WTC11 (cell line): ENCODE results near the gene THSD8. TPM values are rescaled to one million over a fixed set of nuclear protein-coding genes. Genes with fewer than 3 reads are reported as not detected.
A peak's percentile ranks its signal among the peaks of the same experiment; 100 is the strongest.

Experiments
- ATAC-seq: fragments of 200-7000 bp; cut with Tn5 transposase; 2 replicates; pipeline ENCODE4 v1.10.0; 2021; ENCODE audit warnings: mild to moderate bottlenecking, moderate library complexity
- CTCF ChIA-PET: fragments of 300-600 bp; sonication (Branson Sonifier 250); formaldehyde crosslinking; loops from one replicate; lab custom pipeline; 2021; ENCODE audit warnings: antibody characterized with exemption; lab: Charles Lee
- POLR2A ChIA-PET: fragments of 350-600 bp; sonication (Branson Sonifier 250); formaldehyde crosslinking; loops from one replicate; lab custom pipeline; 2021; ENCODE audit warnings: antibody characterized with exemption; lab: Charles Lee
- DNase-seq: peaks from one replicate; pipeline ENCODE4 v3.0.0; 2021; ENCODE audit warnings: low spot score
- H3K27ac Mint-ChIP-seq: 2 replicates; pipeline ENCODE4 v1.8.0; 2021; ENCODE audit warnings: mixed read lengths
- H3K27me3 Mint-ChIP-seq: 2 replicates; pipeline ENCODE4 v1.8.0; 2021; ENCODE audit warnings: low read depth, mild to moderate bottlenecking, moderate library complexity, mixed read lengths
- H3K36me3 Mint-ChIP-seq: 2 replicates; pipeline ENCODE4 v1.8.0; 2021; ENCODE audit warnings: mixed read lengths
- H3K4me1 Mint-ChIP-seq: 2 replicates; pipeline ENCODE4 v1.8.0; 2022; ENCODE audit warnings: mixed read lengths
- H3K4me3 Mint-ChIP-seq: 2 replicates; pipeline ENCODE4 v1.8.0; 2021; ENCODE audit warnings: mild to moderate bottlenecking, moderate library complexity, mixed read lengths
- H3K9me3 Mint-ChIP-seq: 2 replicates; pipeline ENCODE4 v1.8.0; 2021; ENCODE audit warnings: mixed read lengths
- ATF1 ChIP-seq: sonication (generic); formaldehyde crosslinking; IDR thresholded peaks from 2 replicates; pipeline ENCODE4 v1.8.1; 2023; ENCODE audit warnings: mild to moderate bottlenecking, moderate library complexity, missing genetic modification reagents
- ELF4 ChIP-seq: sonication (generic); formaldehyde crosslinking; IDR thresholded peaks from 2 replicates; pipeline ENCODE4 v1.8.1; 2022; ENCODE audit warnings: low read depth, mild to moderate bottlenecking, moderate library complexity, missing genetic modification reagents
- EMX1 ChIP-seq: fragments of 250-450 bp; sonication (Bioruptor Pico); IDR thresholded peaks from 2 replicates; pipeline ENCODE4 v1.8.0; 2021; ENCODE audit warnings: mild to moderate bottlenecking
- ERG ChIP-seq: fragments of 250-450 bp; sonication (Bioruptor Pico); IDR thresholded peaks from 2 replicates; pipeline ENCODE4 v1.8.0; 2021; ENCODE audit warnings: mild to moderate bottlenecking
- ETV6 ChIP-seq: sonication (generic); formaldehyde crosslinking; IDR thresholded peaks from 2 replicates; pipeline ENCODE4 v1.8.1; 2022; ENCODE audit warnings: mild to moderate bottlenecking, missing genetic modification reagents
- FOXP4 ChIP-seq: sonication (generic); formaldehyde crosslinking; IDR thresholded peaks from 2 replicates; pipeline ENCODE4 v1.8.0; 2022; ENCODE audit warnings: mild to moderate bottlenecking, missing genetic modification reagents
- GRHL2 ChIP-seq: fragments of 250-450 bp; sonication (Bioruptor Pico); IDR thresholded peaks from 2 replicates; pipeline ENCODE4 v1.8.0; 2022; ENCODE audit warnings: mild to moderate bottlenecking, moderate library complexity; ENCODE audit not compliant: insufficient replicate concordance, severe bottlenecking
- JAZF1 ChIP-seq: fragments of 250-450 bp; sonication (Bioruptor Pico); IDR thresholded peaks from 2 replicates; pipeline ENCODE4 v1.9.0; 2021; ENCODE audit warnings: moderate library complexity, mild to moderate bottlenecking, inconsistent platforms
- JUN ChIP-seq: sonication (generic); formaldehyde crosslinking; IDR thresholded peaks from 2 replicates; pipeline ENCODE4 v1.8.0; 2023; ENCODE audit warnings: mild to moderate bottlenecking, missing genetic modification reagents
- MLX ChIP-seq: sonication (generic); formaldehyde crosslinking; IDR thresholded peaks from 2 replicates; pipeline ENCODE4 v1.8.1; 2023; ENCODE audit warnings: mild to moderate bottlenecking, missing genetic modification reagents, moderate library complexity
- MXD4 ChIP-seq: fragments of 250-450 bp; sonication (Bioruptor Pico); IDR thresholded peaks from 2 replicates; pipeline ENCODE4 v1.8.0; 2021; ENCODE audit warnings: mild to moderate bottlenecking, moderate library complexity, borderline replicate concordance
- MYBL2 ChIP-seq: sonication (generic); formaldehyde crosslinking; IDR thresholded peaks from 2 replicates; pipeline ENCODE4 v1.8.1; 2023; ENCODE audit warnings: mild to moderate bottlenecking, moderate library complexity, missing genetic modification reagents
- NR1H2 ChIP-seq: sonication (generic); formaldehyde crosslinking; IDR thresholded peaks from 2 replicates; pipeline ENCODE4 v1.9.0; 2021; ENCODE audit warnings: mild to moderate bottlenecking, moderate library complexity, missing genetic modification reagents
- NR3C1 ChIP-seq: sonication (generic); formaldehyde crosslinking; conservative IDR thresholded peaks from 2 replicates; pipeline ENCODE4 v1.8.1; 2023; ENCODE audit warnings: low read depth, mild to moderate bottlenecking, missing genetic modification reagents
- RORB ChIP-seq: fragments of 250-450 bp; sonication (Bioruptor Pico); IDR thresholded peaks from 2 replicates; pipeline ENCODE4 v1.9.0; 2021; ENCODE audit warnings: mild to moderate bottlenecking
- SMAD4 ChIP-seq: sonication (generic); formaldehyde crosslinking; IDR thresholded peaks from 2 replicates; pipeline ENCODE4 v1.8.0; 2022; ENCODE audit warnings: mild to moderate bottlenecking, missing genetic modification reagents
- ZMAT4 ChIP-seq: fragments of 250-450 bp; sonication (Bioruptor Pico); IDR thresholded peaks from 2 replicates; pipeline ENCODE4 v1.9.0; 2021; ENCODE audit warnings: mild to moderate bottlenecking
- ZNF121 ChIP-seq: sonication (generic); formaldehyde crosslinking; IDR thresholded peaks from 2 replicates; pipeline ENCODE4 v1.8.0; 2023; ENCODE audit warnings: missing genetic modification reagents
- ZNF219 ChIP-seq: sonication (generic); formaldehyde crosslinking; IDR thresholded peaks from 2 replicates; pipeline ENCODE4 v1.8.0; 2023; ENCODE audit warnings: missing genetic modification reagents, mild to moderate bottlenecking, borderline replicate concordance
- ZNF281 ChIP-seq: sonication (generic); formaldehyde crosslinking; IDR thresholded peaks from 2 replicates; pipeline ENCODE4 v1.8.0; 2023; ENCODE audit warnings: mild to moderate bottlenecking, missing genetic modification reagents
- total RNA-seq: library from RNA; stranded (reverse); gene quantifications from 3 replicates; pipeline ENCODE4 v1.2.3, GENCODE V29; 2021

THSD8 gene
- total RNA-seq, 1 experiment from 2014 or later = 30.1 TPM

GRCh38 chr19:12754465-12755196 lies 47.2 kb upstream of the THSD8 start:
- H3K4me3 Mint-ChIP-seq = no peak overlapping the region
- peaks cover 15% of the 10 kb centered on the region for H3K4me1 Mint-ChIP-seq
- POLR2A ChIA-PET = no interaction called here
- no peak overlapping the region for H3K27ac Mint-ChIP-seq
- no peaks in the 10 kb centered on the region for H3K9me3 Mint-ChIP-seq
- DNase-seq = no peak
- H3K27me3 Mint-ChIP-seq = peaks cover 44% of the 10 kb centered on the region
- no peak for ATAC-seq
- H3K36me3 Mint-ChIP-seq = no peaks in the 10 kb centered on the region
- TF ChIP-seq SMAD4 (no peak), ATF1 (CRISPR knock-in tag) (no peak), GRHL2 (no peak)
- CTCF ChIA-PET = interaction anchor here (1.1 to 2.4 kb wide), 6 partner anchors 11 to 93 kb away, joined by 3 to 7 read pairs (median 5); no protein-coding TSS in a partner anchor

GRCh38 chr19:12756150-12756883 lies 45.6 kb upstream of the THSD8 start:
- H3K4me3 Mint-ChIP-seq = no peak overlapping the region
- H3K9me3 Mint-ChIP-seq = no peaks in the 10 kb centered on the region
- peaks cover 28% of the 10 kb centered on the region for H3K27me3 Mint-ChIP-seq
- DNase-seq (no peak), ATAC-seq (no peak)
- TF ChIP-seq RORB (CRISPR knock-in tag) (no peak), ETV6 (CRISPR knock-in tag) (no peak), ZNF121 (CRISPR knock-in tag) (peak; percentile 46; the same call in 1 of the 2 replicates)
- no peak overlapping the region for H3K27ac Mint-ChIP-seq
- H3K4me1 Mint-ChIP-seq = peaks cover 7% of the 10 kb centered on the region
- POLR2A ChIA-PET = no interaction called here
- CTCF ChIA-PET = interaction anchor here (1.2 to 2.4 kb wide), 5 partner anchors 10 to 92 kb away, joined by 4 to 24 read pairs (median 6); no protein-coding TSS in a partner anchor
- no peaks in the 10 kb centered on the region for H3K36me3 Mint-ChIP-seq

GRCh38 chr19:12757544-12758274 lies 44.2 kb upstream of the THSD8 start:
- ATAC-seq (peak; percentile 88), DNase-seq (peak; percentile 91)
- Mint-ChIP-seq H3K36me3 (peaks cover 5% of the 10 kb centered on the region; the same call in 1 of the 2 replicates), H3K9me3 (no peaks in the 10 kb centered on the region), H3K4me1 (peaks cover 2% of the 10 kb centered on the region; the same call in 1 of the 2 replicates), H3K27me3 (peaks cover 26% of the 10 kb centered on the region), H3K27ac (peak overlapping the region; percentile 63; the same call in 1 of the 2 replicates), H3K4me3 (peak overlapping the region; percentile 59)
- POLR2A ChIA-PET = interaction anchor here (0.5 to 1.4 kb wide), 11 partner anchors 9 to 180 kb away, joined by 3 to 12 read pairs (median 4); partner anchors contain the start of genes CALR, FBXW9 and GCDH
- CTCF ChIA-PET = interaction anchor here (0.5 to 11.1 kb wide), 49 partner anchors 9 to 1257 kb away, joined by 3 to 341 read pairs (median 6); partner anchors contain the start of genes ECSIT, FBXW9, GCDH and GET3
- TF ChIP-seq ERG (CRISPR knock-in tag) (peak; percentile 66; the same call in 1 of the 2 replicates), MLX (CRISPR knock-in tag) (no peak), JUN (CRISPR knock-in tag) (no peak), ZMAT4 (CRISPR knock-in tag) (no peak), ZNF281 (CRISPR knock-in tag) (no peak), NR3C1 (CRISPR knock-in tag) (no peak), EMX1 (CRISPR knock-in tag) (peak; percentile 80; the same call in 1 of the 2 replicates), NR1H2 (no peak), FOXP4 (peak; percentile 29; the same call in 1 of the 2 replicates), ELF4 (CRISPR knock-in tag) (no peak), ZNF219 (no peak), JAZF1 (CRISPR knock-in tag) (no peak), MYBL2 (CRISPR knock-in tag) (no peak), MXD4 (CRISPR knock-in tag) (no peak)
